ENCODE data around the gene MDFIC. TPM values are rescaled to one million over a fixed set of nuclear protein-coding genes. Genes with fewer than 3 reads are reported as not detected.

The MDFIC gene
- total RNA-seq, 2 experiments from 2014 or later: 53.5 to 55.3 TPM

GRCh38 chr7:114972567-114972966, 50.7 kb downstream of the MDFIC start:
- H3K27ac Mint-ChIP-seq: no peak overlapping the region
- TF ChIP-seq CTCF (IDR thresholded peaks at IDR 0.05): no peak
- ATAC-seq (no peak), DNase-seq (no peak)
- H3K9me3 Mint-ChIP-seq: no peaks in the 10 kb centered on the region
- H3K36me3 Mint-ChIP-seq (ENCODE audit: low read depth): peaks cover 14% of the 10 kb centered on the region
- POLR2A ChIA-PET: no interaction called here
- no peaks in the 10 kb centered on the region for H3K27me3 Mint-ChIP-seq
- H3K4me1 Mint-ChIP-seq (ENCODE audit: low read depth): peaks cover 62% of the 10 kb centered on the region
- no peak overlapping the region for H3K4me3 Mint-ChIP-seq
- CTCF ChIA-PET: no interaction called here
- intact Hi-C loops (cut with micrococcal nuclease): no loop called here

GRCh38 chr7:114973147-114973546, 51.3 kb downstream of the MDFIC start:
- intact Hi-C loops (cut with micrococcal nuclease): no loop called here
- CTCF ChIA-PET: no interaction called here
- POLR2A ChIA-PET: no interaction called here
- no peak overlapping the region for H3K4me3 Mint-ChIP-seq
- H3K36me3 Mint-ChIP-seq (ENCODE audit: low read depth): peaks cover 12% of the 10 kb centered on the region
- ATAC-seq (no peak), DNase-seq (no peak)
- no peaks in the 10 kb centered on the region for H3K27me3 Mint-ChIP-seq
- no peak overlapping the region for H3K27ac Mint-ChIP-seq
- TF ChIP-seq CTCF (IDR thresholded peaks at IDR 0.05): no peak
- H3K9me3 Mint-ChIP-seq: no peaks in the 10 kb centered on the region
- peaks cover 62% of the 10 kb centered on the region for H3K4me1 Mint-ChIP-seq (ENCODE audit: low read depth)

GRCh38 chr7:114975401-114975800, 53.5 kb downstream of the MDFIC start:
- Mint-ChIP-seq H3K36me3 (ENCODE audit: low read depth) (peaks cover 10% of the 10 kb centered on the region), H3K4me1 (ENCODE audit: low read depth) (peaks cover 67% of the 10 kb centered on the region), H3K9me3 (no peaks in the 10 kb centered on the region), H3K27me3 (no peaks in the 10 kb centered on the region), H3K4me3 (no peak overlapping the region), H3K27ac (no peak overlapping the region)
- intact Hi-C loops (cut with micrococcal nuclease): no loop called here
- ChIA-PET POLR2A (no interaction called here), CTCF (interaction anchor here (0.7 to 1.2 kb wide), 2 partner anchors 14 to 111 kb away, joined by 3 read pairs; no protein-coding TSS in a partner anchor)
- TF ChIP-seq CTCF (IDR thresholded peaks at IDR 0.05): no peak
- ATAC-seq (no peak), DNase-seq (no peak)

- H3K9me3 Mint-ChIP-seq: no peaks in the 10 kb centered on the region
- no peak for ATAC-seq
- no peaks in the 10 kb centered on the region for H3K27me3 Mint-ChIP-seq
- no peak overlapping the region for H3K27ac Mint-ChIP-seq
- peaks cover 63% of the 10 kb centered on the region for H3K4me1 Mint-ChIP-seq (ENCODE audit: low read depth)
- no peak for TF ChIP-seq CTCF (IDR thresholded peaks at IDR 0.05)
- POLR2A ChIA-PET: no interaction called here
- intact Hi-C loops (cut with micrococcal nuclease): no loop called here
- DNase-seq: no peak
- no peak overlapping the region for H3K4me3 Mint-ChIP-seq
- CTCF ChIA-PET: interaction anchor here (1.1 kb wide), 1 partner anchor 30 kb away, joined by 3 read pairs; no protein-coding TSS in a partner anchor
- H3K36me3 Mint-ChIP-seq (ENCODE audit: low read depth): peaks cover 15% of the 10 kb centered on the region
Observed at GRCh38 chr7:114976666-114977065, 54.8 kb downstream of the MDFIC start.

- Mint-ChIP-seq H3K9me3 (no peaks in the 10 kb centered on the region), H3K36me3 (ENCODE audit: low read depth) (peaks cover 21% of the 10 kb centered on the region), H3K4me1 (ENCODE audit: low read depth) (peaks cover 62% of the 10 kb centered on the region), H3K27ac (no peak overlapping the region), H3K27me3 (no peaks in the 10 kb centered on the region), H3K4me3 (no peak overlapping the region)
- CTCF ChIA-PET: interaction anchor here (1.0 to 1.4 kb wide), 3 partner anchors 12 to 31 kb away, joined by 3 read pairs; no protein-coding TSS in a partner anchor
- ATAC-seq: no peak
- intact Hi-C loops (cut with micrococcal nuclease): no loop called here
- TF ChIP-seq CTCF (IDR thresholded peaks at IDR 0.05): no peak
- POLR2A ChIA-PET: no interaction called here
- DNase-seq: no peak
Observed at GRCh38 chr7:114977277-114977676, 55.4 kb downstream of the MDFIC start.
